Measurements from ENCODE around the gene CEP89.
"Not testable (repeated sequence)": the region's sequence is repeated elsewhere in the genome, so short reads cannot be mapped to it uniquely, and the experiment has no call there.

CEP89 gene

GRCh38 chr19:32971715-32972540 lies at the start of gene CEP89, which contains the start of gene FAAP24:
TSS of gene CEP89 (minus strand) at chr19:32971958. CDS start at chr19:32971874, 84 bp downstream.
TSS of gene FAAP24 (plus strand) at chr19:32972242. CDS start at chr19:32973197, 955 bp downstream.
- no peaks in the 10 kb centered on the region for H3K9me3 Mint-ChIP-seq
- peak within 1 kb of the TSS; percentile 99 for H3K4me3 Mint-ChIP-seq
- ATAC-seq = peak; percentile 99
- H3K4me1 Mint-ChIP-seq = peaks cover 20% of the 10 kb centered on the region
- no peaks in the 10 kb centered on the region for H3K27me3 Mint-ChIP-seq
- peak; percentile 96 to 99 for DNase-seq
- peak within 1 kb of the TSS; percentile 97 to 98 for H3K27ac Mint-ChIP-seq

GRCh38 chr19:33010891-33011290 lies 39.1 kb upstream of the CEP89 start:
- not testable (repeated sequence) for ATAC-seq

GRCh38 chr19:33008738-33009137 lies 37.0 kb upstream of the CEP89 start:
- no peaks in the 10 kb centered on the region for H3K27me3 Mint-ChIP-seq
- no peaks in the 10 kb centered on the region for H3K9me3 Mint-ChIP-seq
- no peak overlapping the region for H3K27ac Mint-ChIP-seq
- no peaks in the 10 kb centered on the region for H3K4me1 Mint-ChIP-seq
- no peak overlapping the region for H3K4me3 Mint-ChIP-seq
- ATAC-seq = no peak
- no peak for DNase-seq

More at GRCh38 chr19:33010891-33011290, 39.1 kb upstream of the CEP89 start:
- not testable (repeated sequence) for H3K4me3 Mint-ChIP-seq, H3K4me1 Mint-ChIP-seq, H3K27me3 Mint-ChIP-seq, DNase-seq, H3K9me3 Mint-ChIP-seq
- peak overlapping the region in 1 of 2 donors; percentile 85 for H3K27ac Mint-ChIP-seq

GRCh38 chr19:33005440-33005839 lies 33.7 kb upstream of the CEP89 start:
- no peaks in the 10 kb centered on the region for H3K27me3 Mint-ChIP-seq
- ATAC-seq (no peak), DNase-seq (no peak)
- no peaks in the 10 kb centered on the region for H3K9me3 Mint-ChIP-seq
- H3K4me1 Mint-ChIP-seq = peaks cover 5% of the 10 kb centered on the region
- H3K4me3 Mint-ChIP-seq = no peak overlapping the region
- H3K27ac Mint-ChIP-seq = no peak overlapping the region

- H3K27ac Mint-ChIP-seq, ATAC-seq, H3K4me3 Mint-ChIP-seq, DNase-seq, H3K27me3 Mint-ChIP-seq, H3K9me3 Mint-ChIP-seq: not testable (repeated sequence)
- peaks cover 15% of the 10 kb centered on the region for H3K4me1 Mint-ChIP-seq
Measured at GRCh38 chr19:33003424-33004024, 31.8 kb upstream of the CEP89 start.

- H3K27me3 Mint-ChIP-seq, H3K27ac Mint-ChIP-seq, ATAC-seq, H3K4me3 Mint-ChIP-seq, H3K9me3 Mint-ChIP-seq, DNase-seq: not testable (repeated sequence)
- H3K4me1 Mint-ChIP-seq = peaks cover 15% of the 10 kb centered on the region
Measured at GRCh38 chr19:33002126-33002865, 30.5 kb upstream of the CEP89 start.

GRCh38 chr19:33000910-33001309 lies 29.2 kb upstream of the CEP89 start:
- Mint-ChIP-seq H3K4me1 (peaks cover 15% of the 10 kb centered on the region), H3K27ac (no peak overlapping the region), H3K27me3 (no peaks in the 10 kb centered on the region), H3K9me3 (no peaks in the 10 kb centered on the region), H3K4me3 (no peak overlapping the region)
- no peak for DNase-seq
- no peak for ATAC-seq

GRCh38 chr19:33000510-33000909 lies 28.8 kb upstream of the CEP89 start:
- peak overlapping the region; percentile 90 to 95 for H3K27ac Mint-ChIP-seq
- DNase-seq (no peak), ATAC-seq (peak; percentile 52)
- H3K4me1 Mint-ChIP-seq = peaks cover 15% of the 10 kb centered on the region
- no peaks in the 10 kb centered on the region for H3K9me3 Mint-ChIP-seq
- H3K4me3 Mint-ChIP-seq = peak overlapping the region; percentile 7 to 41
- no peaks in the 10 kb centered on the region for H3K27me3 Mint-ChIP-seq

- Mint-ChIP-seq H3K4me3 (no peak overlapping the region), H3K4me1 (peaks cover 15% of the 10 kb centered on the region), H3K27ac (peak overlapping the region; percentile 27 to 89), H3K27me3 (no peaks in the 10 kb centered on the region), H3K9me3 (no peaks in the 10 kb centered on the region)
- ATAC-seq = no peak
- DNase-seq = no peak
Measured at GRCh38 chr19:32998722-32999121, 27.0 kb upstream of the CEP89 start.

GRCh38 chr19:32997716-32998355 lies 26.1 kb upstream of the CEP89 start:
- DNase-seq (no peak), ATAC-seq (no peak)
- Mint-ChIP-seq H3K9me3 (no peaks in the 10 kb centered on the region), H3K27me3 (no peaks in the 10 kb centered on the region), H3K4me1 (peaks cover 15% of the 10 kb centered on the region), H3K27ac (peak overlapping the region in 1 of 2 donors; percentile 65), H3K4me3 (no peak overlapping the region)

GRCh38 chr19:32997061-32997464 lies 25.3 kb upstream of the CEP89 start:
- not testable (repeated sequence) for DNase-seq, H3K4me3 Mint-ChIP-seq, ATAC-seq, H3K27ac Mint-ChIP-seq, H3K9me3 Mint-ChIP-seq, H3K27me3 Mint-ChIP-seq
- peaks cover 15% of the 10 kb centered on the region for H3K4me1 Mint-ChIP-seq

GRCh38 chr19:32995966-32996365 lies 24.2 kb upstream of the CEP89 start:
- peaks cover 22% of the 10 kb centered on the region for H3K4me1 Mint-ChIP-seq
- H3K27ac Mint-ChIP-seq, H3K27me3 Mint-ChIP-seq, H3K4me3 Mint-ChIP-seq, DNase-seq, H3K9me3 Mint-ChIP-seq, ATAC-seq: not testable (repeated sequence)

GRCh38 chr19:32988724-32989123 lies 17.0 kb upstream of the CEP89 start:
- Mint-ChIP-seq H3K9me3 (no peaks in the 10 kb centered on the region), H3K4me3 (no peak overlapping the region), H3K4me1 (peaks cover 7% of the 10 kb centered on the region), H3K27me3 (no peaks in the 10 kb centered on the region), H3K27ac (no peak overlapping the region)
- ATAC-seq (no peak), DNase-seq (no peak)

GRCh38 chr19:32988254-32988653 lies 16.5 kb upstream of the CEP89 start:
- not testable (repeated sequence) for H3K27me3 Mint-ChIP-seq, DNase-seq, H3K4me1 Mint-ChIP-seq, H3K9me3 Mint-ChIP-seq, ATAC-seq, H3K27ac Mint-ChIP-seq, H3K4me3 Mint-ChIP-seq

GRCh38 chr19:32982488-32982887 lies 10.7 kb upstream of the CEP89 start:
- not testable (repeated sequence) for H3K9me3 Mint-ChIP-seq, H3K4me3 Mint-ChIP-seq, H3K27me3 Mint-ChIP-seq, ATAC-seq, H3K4me1 Mint-ChIP-seq, H3K27ac Mint-ChIP-seq, DNase-seq
